AG04450 (cell line): ENCODE data around the gene CIRBP. TPM values are rescaled to one million over a fixed set of nuclear protein-coding genes. Genes with fewer than 3 reads are reported as not detected.

Experiments
- CTCF ChIA-PET: fragments of 300-600, 350-600 bp; formaldehyde crosslinking; extraction: SDS; loops from one replicate; lab custom pipeline; 2022; ENCODE audit warnings: antibody characterized with exemption, inconsistent platforms; lab: Charles Lee
- POLR2A ChIA-PET: fragments of 350-600 bp; formaldehyde crosslinking; extraction: SDS; loops from one replicate; lab custom pipeline; 2021; ENCODE audit warnings: antibody characterized with exemption, inconsistent platforms; lab: Yijun Ruan, JAX
- DNase-seq: peaks from one replicate; pipeline ENCODE4 v3.0.0-alpha.2; 2011; ENCODE audit warnings: low read depth, low spot score
- H3K27ac ChIP-seq: one replicate; pipeline ENCODE4 v1.5.1; 2012; ENCODE audit warnings: low read depth, low read length, control low read depth
- H3K27me3 ChIP-seq: one replicate; pipeline ENCODE4 v1.6.0; 2012; ENCODE audit warnings: low read length; ENCODE audit not compliant: control insufficient read depth, insufficient read depth
- H3K4me3 ChIP-seq: 2 replicates; pipeline ENCODE4 v1.5.1; 2011; ENCODE audit warnings: mild to moderate bottlenecking, low read depth, low read length, control low read depth
- H3K9me3 ChIP-seq: 2 replicates; pipeline ENCODE4 v1.5.1; 2012; ENCODE audit warnings: low read length; ENCODE audit not compliant: control insufficient read depth, insufficient read depth
- CTCF ChIP-seq: IDR thresholded peaks from 2 replicates; pipeline ENCODE4 v1.5.1; 2011; ENCODE audit warnings: low read depth, low read length, control low read depth, inconsistent platforms
- polyA plus RNA-seq: library from polyadenylated mRNA; depleted of rRNA; stranded (reverse); fragments of >200 nt; gene quantifications from 2 replicates; pipeline ENCODE4 v1.2.3, GENCODE V29; 2011

The CIRBP gene
- polyA plus RNA-seq, 1 experiment: 269 TPM

- ChIA-PET CTCF (no interaction called here), POLR2A (interaction anchor here (0.6 to 1.4 kb wide), 3 partner anchors 20 to 123 kb away, joined by 3 to 5 read pairs (median 3); no protein-coding TSS in a partner anchor)
- no peaks in the 10 kb centered on the region for H3K27me3 ChIP-seq
- DNase-seq: no peak
- no peaks in the 10 kb centered on the region; the same call in 1 of the 2 replicates for H3K9me3 ChIP-seq
- no peak for TF ChIP-seq CTCF
- peak overlapping the region; percentile 11 for H3K27ac ChIP-seq
- H3K4me3 ChIP-seq: no peak overlapping the region
Measured at GRCh38 chr19:1233115-1233667, 35.9 kb upstream of the CIRBP start.

GRCh38 chr19:1234051-1234954, 34.8 kb upstream of the CIRBP start:
- POLR2A ChIA-PET: no interaction called here
- CTCF ChIA-PET: interaction anchor here (1.0 kb wide), 1 partner anchor 10 kb away, joined by 3 read pairs; no protein-coding TSS in a partner anchor
- no peak for DNase-seq
- no peak for TF ChIP-seq CTCF
- Histone ChIP-seq H3K9me3 (no peaks in the 10 kb centered on the region; the same call in 1 of the 2 replicates), H3K27ac (no peak overlapping the region), H3K4me3 (no peak overlapping the region), H3K27me3 (no peaks in the 10 kb centered on the region)

- no peaks in the 10 kb centered on the region for H3K27me3 ChIP-seq
- ChIA-PET POLR2A (no interaction called here), CTCF (interaction anchor here (1.0 kb wide), 1 partner anchor 10 kb away, joined by 3 read pairs; no protein-coding TSS in a partner anchor)
- H3K4me3 ChIP-seq: no peak overlapping the region
- H3K9me3 ChIP-seq: no peaks in the 10 kb centered on the region; the same call in 1 of the 2 replicates
- DNase-seq: no peak
- H3K27ac ChIP-seq: no peak overlapping the region
- no peak for TF ChIP-seq CTCF
Measured at GRCh38 chr19:1234955-1235380, 34.2 kb upstream of the CIRBP start.

GRCh38 chr19:1235625-1236538, 33.2 kb upstream of the CIRBP start:
- H3K27ac ChIP-seq: peak overlapping the region; percentile 21
- CTCF ChIA-PET: interaction anchor here (1.0 kb wide), 1 partner anchor 9 kb away, joined by 3 read pairs; no protein-coding TSS in a partner anchor
- H3K9me3 ChIP-seq: no peaks in the 10 kb centered on the region; the same call in 1 of the 2 replicates
- no peak for DNase-seq
- H3K4me3 ChIP-seq: peak overlapping the region; percentile 73
- H3K27me3 ChIP-seq: no peaks in the 10 kb centered on the region
- POLR2A ChIA-PET: interaction anchor here (0.5 to 1.3 kb wide), 4 partner anchors 11 to 136 kb away, joined by 3 to 8 read pairs (median 4); partner anchors contain the start of gene CIRBP
- TF ChIP-seq CTCF: no peak
